Iris pigment epithelial cell (primary cell): ENCODE measurements around the gene PSMB8.
"Not testable (repeated sequence)": the region's sequence is repeated elsewhere in the genome, so short reads cannot be mapped to it uniquely, and the experiment has no call there.

ENCODE experiments used
- DNase-seq: peaks from one replicate; pipeline ENCODE4 v3.0.0-alpha.2; 2011; ENCODE audit warnings: low read depth

Gene PSMB8

GRCh38 chr6:32836873-32837272, 7.0 kb downstream of the PSMB8 start:
- no peak for DNase-seq

- DNase-seq, result no peak
Observed at GRCh38 chr6:32835167-32835893, 8.5 kb downstream of the PSMB8 start.

GRCh38 chr6:32833664-32834063, 10.2 kb downstream of the PSMB8 start:
- no peak for DNase-seq

- no peak for DNase-seq
Observed at GRCh38 chr6:32832535-32832934, 11.3 kb downstream of the PSMB8 start.

- DNase-seq, result no peak
Observed at GRCh38 chr6:32830936-32831335, 12.9 kb downstream of the PSMB8 start.

GRCh38 chr6:32830017-32830416, 13.8 kb downstream of the PSMB8 start:
- no peak for DNase-seq

- no peak for DNase-seq
Observed at GRCh38 chr6:32829495-32829894, 14.4 kb downstream of the PSMB8 start.

GRCh38 chr6:32827025-32827424, 16.8 kb downstream of the PSMB8 start:
- no peak for DNase-seq

- DNase-seq, result peak; percentile 35
Observed at GRCh38 chr6:32825966-32826365, 17.9 kb downstream of the PSMB8 start.

GRCh38 chr6:32819729-32820128, 24.1 kb downstream of the PSMB8 start:
- peak; percentile 80 for DNase-seq

- DNase-seq, result no peak
Observed at GRCh38 chr6:32818867-32819266, 25.0 kb downstream of the PSMB8 start.

- DNase-seq, result peak; percentile 56
Observed at GRCh38 chr6:32816746-32817204, 27.1 kb downstream of the PSMB8 start, which contains the start of gene HLA-DOB. HLA-DOB (minus strand) TSS chr6:32817002; CDS start chr6:32816951, 51 bp downstream.

GRCh38 chr6:32815996-32816395, 27.9 kb downstream of the PSMB8 start:
- DNase-seq, result no peak

- DNase-seq, result no peak
Observed at GRCh38 chr6:32815115-32815514, 28.7 kb downstream of the PSMB8 start.

GRCh38 chr6:32814145-32814544, 29.7 kb downstream of the PSMB8 start:
- no peak for DNase-seq

- DNase-seq, result no peak
Observed at GRCh38 chr6:32809171-32809570, 34.7 kb downstream of the PSMB8 start.

GRCh38 chr6:32807020-32807580, 36.7 kb downstream of the PSMB8 start:
- no peak for DNase-seq

- DNase-seq, result not testable (repeated sequence)
Observed at GRCh38 chr6:32805404-32805803, 38.4 kb downstream of the PSMB8 start.

- no peak for DNase-seq
Observed at GRCh38 chr6:32803416-32803815, 40.4 kb downstream of the PSMB8 start.

- DNase-seq, result no peak
Observed at GRCh38 chr6:32799740-32800139, 44.1 kb downstream of the PSMB8 start.

GRCh38 chr6:32799168-32799567, 44.7 kb downstream of the PSMB8 start:
- DNase-seq, result no peak

- peak; percentile 45 for DNase-seq
Observed at GRCh38 chr6:32796848-32797776, 46.7 kb downstream of the PSMB8 start.

- DNase-seq, result no peak
Observed at GRCh38 chr6:32794510-32794909, 49.3 kb downstream of the PSMB8 start.
